Measurements from ENCODE around the gene STK24. TPM values are rescaled to one million over a fixed set of nuclear protein-coding genes. Genes with fewer than 3 reads are reported as not detected.
"Not testable (repeated sequence)": the region's sequence is repeated elsewhere in the genome, so short reads cannot be mapped to it uniquely, and the experiment has no call there.

STK24 gene
- 62.7 TPM for total RNA-seq
- long read RNA-seq, full-length matches to known transcripts = 1 of 21 reads
- long read RNA-seq, partial matches to known transcripts = 4 of 21 reads
- long read RNA-seq, other reads (novel, unspliced or antisense) = 16 of 21 reads

GRCh38 chr13:98576963-98577835 lies at the start of gene STK24:
Gene STK24 (minus strand): TSS chr13:98577107. CDS start chr13:98576786, 321 bp downstream.
- DNase-seq (ENCODE audit: low spot score) = peak; percentile 93

- DNase-seq (ENCODE audit: low spot score) = no peak
These were observed 49.5 kb upstream of the STK24 start for GRCh38 chr13:98626298-98626935.

GRCh38 chr13:98624589-98624988 lies 47.7 kb upstream of the STK24 start:
- DNase-seq (ENCODE audit: low spot score) = not testable (repeated sequence)

- no peak for DNase-seq (ENCODE audit: low spot score)
These were observed 46.0 kb upstream of the STK24 start for GRCh38 chr13:98622931-98623331.

GRCh38 chr13:98619556-98619955 lies 42.6 kb upstream of the STK24 start:
- no peak for DNase-seq (ENCODE audit: low spot score)

GRCh38 chr13:98615595-98615994 lies 38.7 kb upstream of the STK24 start:
- not testable (repeated sequence) for DNase-seq (ENCODE audit: low spot score)

GRCh38 chr13:98613591-98613990 lies 36.7 kb upstream of the STK24 start:
- no peak for DNase-seq (ENCODE audit: low spot score)

GRCh38 chr13:98609756-98610155 lies 32.8 kb upstream of the STK24 start:
- DNase-seq (ENCODE audit: low spot score) = no peak

GRCh38 chr13:98606296-98606695 lies 29.4 kb upstream of the STK24 start:
- DNase-seq (ENCODE audit: low spot score) = no peak

- DNase-seq (ENCODE audit: low spot score) = peak; percentile 53
These were observed 22.8 kb upstream of the STK24 start for GRCh38 chr13:98599502-98600328.

GRCh38 chr13:98598043-98598442 lies 21.1 kb upstream of the STK24 start:
- peak; percentile 3 for DNase-seq (ENCODE audit: low spot score)

- DNase-seq (ENCODE audit: low spot score) = no peak
These were observed 18.2 kb upstream of the STK24 start for GRCh38 chr13:98595134-98595533.

GRCh38 chr13:98592362-98592732 lies 15.4 kb upstream of the STK24 start:
- DNase-seq (ENCODE audit: low spot score) = no peak

GRCh38 chr13:98591721-98592361 lies 14.9 kb upstream of the STK24 start:
- DNase-seq (ENCODE audit: low spot score) = no peak

- DNase-seq (ENCODE audit: low spot score) = not testable (repeated sequence)
These were observed 13.6 kb upstream of the STK24 start for GRCh38 chr13:98590471-98590870.

- not testable (repeated sequence) for DNase-seq (ENCODE audit: low spot score)
These were observed 12.6 kb upstream of the STK24 start for GRCh38 chr13:98589516-98589915.

GRCh38 chr13:98586400-98587345 lies 9.8 kb upstream of the STK24 start:
- DNase-seq (ENCODE audit: low spot score) = no peak

GRCh38 chr13:98585946-98586345 lies 9.0 kb upstream of the STK24 start:
- DNase-seq (ENCODE audit: low spot score) = no peak

- DNase-seq (ENCODE audit: low spot score) = no peak
These were observed 8.5 kb upstream of the STK24 start for GRCh38 chr13:98585398-98585754.

Measured in mesenteric fat pad (tissue), 1 donor.